HCT116 (cell line): ENCODE data around the gene ADARB2. TPM values are rescaled to one million over a fixed set of nuclear protein-coding genes. Genes with fewer than 3 reads are reported as not detected.

ENCODE experiments used
- ATAC-seq: fragments of 200-7000 bp; cut with Tn5 transposase; 2 replicates; pipeline ENCODE4 v1.9.1; 2020; ENCODE audit warnings: mild to moderate bottlenecking, moderate library complexity
- BruUV-seq: library from RNA; stranded (reverse); fragments of 400-500 nt; replicated peaks from 2 replicates; lab custom pipeline; 2021; lab: Mats Ljungman, UMichigan
- CTCF ChIA-PET: fragments of 300-600 bp; sonication (Branson Sonifier 250); formaldehyde crosslinking; loops from one replicate; lab custom pipeline; 2021; ENCODE audit warnings: antibody characterized with exemption; lab: Charles Lee
- POLR2A ChIA-PET: fragments of 300-600, 350-600 bp; sonication (Branson Sonifier 250); formaldehyde crosslinking; loops from one replicate; lab custom pipeline; 2021; ENCODE audit warnings: antibody characterized with exemption; lab: Charles Lee
- RAD21 ChIA-PET, 2 experiments: fragments of 300-600 bp; sonication (Branson Sonifier 250); formaldehyde crosslinking; loops; one replicate each; lab custom pipeline; 2023; ENCODE audit warnings: low total read pairs in 2 of 2; ENCODE audit not compliant: uncharacterized antibody in 2 of 2, unreplicated experiment in 2 of 2, low non-redundant PET in 1 of 2; lab: Charles Lee
- DNase-seq: peaks from one replicate; pipeline ENCODE4 v3.0.0-alpha.2; 2010; ENCODE audit warnings: low read depth, low spot score
- H2AFZ ChIP-seq: fragments of 200-600 bp; shearing (Covaris generic), sonication (generic); 2 replicates; pipeline ENCODE4 v1.6.1; 2017; ENCODE audit warnings: low read depth, mixed run types, mixed read lengths, antibody characterized with exemption, low read length; ENCODE audit not compliant: poor library complexity, severe bottlenecking
- H3K27ac ChIP-seq: 2 replicates; pipeline ENCODE4 v1.5.1; 2012; ENCODE audit warnings: low read depth, low read length
- H3K27me3 ChIP-seq: fragments of 200-600 bp; sonication (generic); 2 replicates; pipeline ENCODE4 v1.6.1; 2016; ENCODE audit warnings: mixed run types, low read length, mixed read lengths; ENCODE audit not compliant: insufficient read depth
- H3K36me3 ChIP-seq, 2 experiments: fragments of 200-500 bp in 1 of 2; fragments of 200-600 bp in 1 of 2; sonication (Bioruptor generic) in 1 of 2; sonication (generic) in 1 of 2; 2 replicates each; pipeline versions ENCODE4 v1.5.1 to v1.6.1; 2014 to 2016; ENCODE audit warnings: low read length in 2 of 2, inconsistent platforms in 1 of 2, mixed read lengths in 1 of 2, mixed run types in 1 of 2; ENCODE audit not compliant: insufficient read depth in 2 of 2, control insufficient read depth in 1 of 2
- H3K4me1 ChIP-seq, 2 experiments: fragments of 200-600 bp in 1 of 2; sonication (generic) in 1 of 2; 2 replicates each; pipeline versions ENCODE4 v1.5.1 to v1.6.1; 2012 to 2017; ENCODE audit warnings: low read length in 2 of 2, inconsistent platforms in 1 of 2, mild to moderate bottlenecking in 1 of 2, mixed read lengths in 1 of 2, mixed run types in 1 of 2, moderate library complexity in 1 of 2; ENCODE audit not compliant: insufficient read depth in 2 of 2, control insufficient read depth in 1 of 2
- H3K4me2 ChIP-seq: fragments of 200-600 bp; sonication (generic); 2 replicates; pipeline ENCODE4 v1.6.1; 2017; ENCODE audit warnings: mixed run types, low read length, mixed read lengths
- H3K4me3 ChIP-seq, 2 experiments: fragments of 200-600 bp in 1 of 2; sonication (generic) in 1 of 2; replicated peaks in 1 of 2; 2 replicates each; pipeline ENCODE4 v1.5.1; 2011 to 2016; ENCODE audit warnings: low read length in 2 of 2, control low read depth in 1 of 2, low read depth in 1 of 2, mild to moderate bottlenecking in 1 of 2, mixed read lengths in 1 of 2, mixed run types in 1 of 2
- H3K79me2 ChIP-seq: fragments of 200-600 bp; sonication (generic); 2 replicates; pipeline ENCODE4 v1.6.1; 2017; ENCODE audit warnings: mild to moderate bottlenecking, mixed run types, low read length, moderate library complexity, mixed read lengths; ENCODE audit not compliant: insufficient read depth
- H3K9ac ChIP-seq: fragments of 200-600 bp; sonication (generic); 2 replicates; pipeline ENCODE4 v1.6.1; 2016; ENCODE audit warnings: low read length, mixed read lengths
- H3K9me2 ChIP-seq: fragments of 200-600 bp; sonication (generic), shearing (Covaris generic); 2 replicates; pipeline ENCODE4 v1.6.1; 2017; ENCODE audit warnings: mixed run types, mild to moderate bottlenecking, moderate library complexity; ENCODE audit not compliant: insufficient read depth
- H3K9me3 ChIP-seq, 2 experiments: fragments of 200-500 bp in 1 of 2; fragments of 200-600 bp in 1 of 2; sonication (Bioruptor generic) in 1 of 2; sonication (generic) in 1 of 2; 2 replicates each; pipeline ENCODE4 v1.6.1; 2014 to 2017; ENCODE audit warnings: low read length in 2 of 2, mixed read lengths in 2 of 2, inconsistent platforms in 1 of 2, low read depth in 1 of 2, mild to moderate bottlenecking in 1 of 2, mixed run types in 1 of 2, moderate library complexity in 1 of 2; ENCODE audit not compliant: control insufficient read depth in 1 of 2, insufficient read depth in 1 of 2
- H4K20me1 ChIP-seq: fragments of 200-600 bp; sonication (generic), shearing (Covaris generic); 2 replicates; pipeline ENCODE4 v1.6.1; 2017; ENCODE audit warnings: mixed run types, mild to moderate bottlenecking, moderate library complexity; ENCODE audit not compliant: insufficient read depth
- CBX3 ChIP-seq: IDR thresholded peaks from 2 replicates; pipeline ENCODE4 v1.6.1; 2012; ENCODE audit warnings: low read depth
- CEBPB ChIP-seq: IDR thresholded peaks from 2 replicates; pipeline ENCODE4 v1.6.1; 2012; ENCODE audit warnings: low read depth
- EZH2 ChIP-seq: fragments of 200-600 bp; sonication (generic); IDR thresholded peaks from 2 replicates; pipeline ENCODE4 v1.6.1; 2017; ENCODE audit warnings: antibody characterized with exemption, mixed run types
- EZH2phosphoT487 ChIP-seq: fragments of 200-600 bp; IDR thresholded peaks from 2 replicates; pipeline ENCODE4 v1.6.1; 2018; ENCODE audit warnings: antibody characterized with exemption, borderline replicate concordance
- FOSL1 ChIP-seq: IDR thresholded peaks from 2 replicates; pipeline ENCODE4 v1.6.1; 2012; ENCODE audit warnings: low read depth
- MAX ChIP-seq: IDR thresholded peaks from 2 replicates; pipeline ENCODE4 v1.6.1; 2012
- POLR2AphosphoS5 ChIP-seq: IDR thresholded peaks from 2 replicates; pipeline ENCODE4 v1.6.1; 2011; ENCODE audit warnings: mild to moderate bottlenecking, low read depth, low read length, moderate library complexity
- REST ChIP-seq: IDR thresholded peaks from 2 replicates; pipeline ENCODE4 v1.6.1; 2012; ENCODE audit warnings: low read depth
- SP1 ChIP-seq: IDR thresholded peaks from 2 replicates; pipeline ENCODE4 v1.6.1; 2012; ENCODE audit warnings: low read depth
- YY1 ChIP-seq: IDR thresholded peaks from 2 replicates; pipeline ENCODE4 v1.6.1; 2011; ENCODE audit warnings: low read length, low read depth, moderate library complexity, mild to moderate bottlenecking; ENCODE audit not compliant: insufficient replicate concordance; ENCODE audit errors: extremely low read depth
- ZFX ChIP-seq: fragments of 450-650 bp; IDR thresholded peaks from 2 replicates; pipeline ENCODE4 v1.6.1; 2017
- ZNF274 ChIP-seq: fragments of 200-500 bp; sonication (Bioruptor generic); IDR thresholded peaks from 2 replicates; pipeline ENCODE4 v1.6.1; 2014; ENCODE audit warnings: mild to moderate bottlenecking, low read depth, low read length, inconsistent platforms
- intact Hi-C: fragments of 100-400 bp; cut with micrococcal nuclease; formaldehyde crosslinking; loops from 2 replicates; pipeline ENCODE4 v1.10.0; 2022
- total RNA-seq: library from RNA; stranded (reverse); gene quantifications from one replicate; pipeline ENCODE4 v1.2.1, GENCODE V29; 2021; ENCODE audit not compliant: unreplicated experiment
- TF ChIP-seq, protein P1 (sequence below), 3 experiments: fragments of 200-600 bp in 1 of 3; sonication (generic) in 1 of 3; IDR thresholded peaks in 2 of 3; conservative IDR thresholded peaks in 1 of 3; 2 replicates each; pipeline ENCODE4 v1.5.1; 2012 to 2017; ENCODE audit warnings: low read depth in 2 of 3, low read length in 2 of 3, antibody characterized with exemption in 1 of 3, borderline replicate concordance in 1 of 3, control low read depth in 1 of 3, mild to moderate bottlenecking in 1 of 3, mixed read lengths in 1 of 3, mixed run types in 1 of 3, moderate library complexity in 1 of 3; ENCODE audit not compliant: insufficient read depth in 1 of 3
- TF ChIP-seq, protein P2 (sequence below): IDR thresholded peaks from 2 replicates; pipeline ENCODE4 v1.6.1; 2012

Gene ADARB2
- total RNA-seq, 1 experiment from 2014 or later, result not detected

DNA sequence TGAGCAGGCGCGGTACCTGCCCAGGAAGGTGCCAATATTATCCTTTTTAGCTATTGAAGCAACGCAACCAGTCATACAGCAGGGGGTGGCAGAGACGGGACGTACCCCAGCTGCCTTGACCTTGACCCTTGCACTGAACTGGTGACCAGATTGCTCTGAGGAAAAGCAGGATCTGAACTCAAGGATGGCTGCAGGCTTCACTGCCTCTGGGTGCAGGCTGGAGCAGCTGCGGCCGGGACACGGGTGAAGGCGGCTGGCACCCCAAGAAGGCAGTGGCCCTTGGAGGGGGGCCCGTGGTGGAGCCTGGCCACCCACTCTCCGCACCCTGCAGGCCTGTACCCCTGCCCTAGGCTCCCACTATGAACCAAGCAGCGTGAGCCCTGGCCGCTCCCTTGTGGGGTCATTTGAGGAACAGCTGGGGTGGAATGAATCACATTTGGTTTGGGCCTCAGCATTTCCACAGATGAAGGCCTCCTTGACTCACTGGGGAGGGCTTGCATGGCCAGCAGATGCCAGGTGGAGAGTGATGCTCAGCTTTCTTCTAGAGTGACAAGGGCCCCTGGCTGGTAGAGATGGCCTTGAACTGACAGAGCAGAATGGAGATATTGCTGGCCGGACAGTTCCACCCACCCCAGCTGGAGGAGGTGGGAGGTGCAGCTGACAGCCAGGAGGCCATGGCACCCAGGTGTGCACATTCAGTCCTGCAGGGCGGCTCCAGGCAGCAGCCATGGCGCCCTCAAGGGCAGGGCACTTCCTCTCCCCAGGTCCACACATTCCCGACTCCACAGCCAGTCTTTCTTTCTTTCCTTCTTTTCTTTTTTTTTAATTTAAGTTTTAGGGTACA lies 462.4 kb downstream of the ADARB2 start:
- peaks cover 3% of the 10 kb centered on the region; the same call in 1 of the 2 replicates for H3K27me3 ChIP-seq
- H3K27ac ChIP-seq, result no peak overlapping the region
- H3K4me2 ChIP-seq, result no peak overlapping the region
- H3K9me3 ChIP-seq, result no peaks in the 10 kb centered on the region
- no peaks in the 10 kb centered on the region for H4K20me1 ChIP-seq
- no peak overlapping the region for H2AFZ ChIP-seq
- RAD21 ChIA-PET, result no interaction called here
- no peak overlapping the region for H3K4me3 ChIP-seq
- POLR2A ChIA-PET, result no interaction called here
- no peaks in the 10 kb centered on the region for H3K36me3 ChIP-seq
- TF ChIP-seq CEBPB (no peak), FOSL1 (no peak), REST (no peak), ZFX (no peak), CBX3 (no peak), ZNF274 (no peak), MAX (no peak), EZH2 (no peak), EZH2phosphoT487 (no peak), YY1 (no peak), POLR2AphosphoS5 (no peak), SP1 (no peak)
- TF ChIP-seq, protein P1, sequence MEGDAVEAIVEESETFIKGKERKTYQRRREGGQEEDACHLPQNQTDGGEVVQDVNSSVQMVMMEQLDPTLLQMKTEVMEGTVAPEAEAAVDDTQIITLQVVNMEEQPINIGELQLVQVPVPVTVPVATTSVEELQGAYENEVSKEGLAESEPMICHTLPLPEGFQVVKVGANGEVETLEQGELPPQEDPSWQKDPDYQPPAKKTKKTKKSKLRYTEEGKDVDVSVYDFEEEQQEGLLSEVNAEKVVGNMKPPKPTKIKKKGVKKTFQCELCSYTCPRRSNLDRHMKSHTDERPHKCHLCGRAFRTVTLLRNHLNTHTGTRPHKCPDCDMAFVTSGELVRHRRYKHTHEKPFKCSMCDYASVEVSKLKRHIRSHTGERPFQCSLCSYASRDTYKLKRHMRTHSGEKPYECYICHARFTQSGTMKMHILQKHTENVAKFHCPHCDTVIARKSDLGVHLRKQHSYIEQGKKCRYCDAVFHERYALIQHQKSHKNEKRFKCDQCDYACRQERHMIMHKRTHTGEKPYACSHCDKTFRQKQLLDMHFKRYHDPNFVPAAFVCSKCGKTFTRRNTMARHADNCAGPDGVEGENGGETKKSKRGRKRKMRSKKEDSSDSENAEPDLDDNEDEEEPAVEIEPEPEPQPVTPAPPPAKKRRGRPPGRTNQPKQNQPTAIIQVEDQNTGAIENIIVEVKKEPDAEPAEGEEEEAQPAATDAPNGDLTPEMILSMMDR (IDR thresholded peaks at IDR 0.05 in 2 of 3, conservative IDR thresholded peaks at IDR 0.05 in 1 of 3; ENCODE audit: borderline replicate concordance in 1 of 3, insufficient read depth in 1 of 3, low read depth in 2 of 3, low read length in 2 of 3), result no peak
- TF ChIP-seq, protein P2, sequence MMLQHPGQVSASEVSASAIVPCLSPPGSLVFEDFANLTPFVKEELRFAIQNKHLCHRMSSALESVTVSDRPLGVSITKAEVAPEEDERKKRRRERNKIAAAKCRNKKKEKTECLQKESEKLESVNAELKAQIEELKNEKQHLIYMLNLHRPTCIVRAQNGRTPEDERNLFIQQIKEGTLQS, result no peak
- BruUV-seq, result no TSS peak
- no peaks in the 10 kb centered on the region for H3K9me2 ChIP-seq
- CTCF ChIA-PET, result no interaction called here
- H3K79me2 ChIP-seq, result no peaks in the 10 kb centered on the region
- H3K4me1 ChIP-seq, result no peaks in the 10 kb centered on the region
- DNase-seq (no peak), ATAC-seq (peak; percentile 69)
- H3K9ac ChIP-seq, result no peak overlapping the region
- intact Hi-C loops, result no loop called here
